HCT116 (cell line): Measurements from ENCODE around the gene VAMP2. TPM values are rescaled to one million over a fixed set of nuclear protein-coding genes. Genes with fewer than 3 reads are reported as not detected.
A peak's percentile ranks its signal among the peaks of the same experiment; 100 is the strongest.

Source experiments
- ATAC-seq: fragments of 200-7000 bp; cut with Tn5 transposase; 2 replicates; pipeline ENCODE4 v1.9.1; 2020; ENCODE audit warnings: mild to moderate bottlenecking, moderate library complexity
- BruUV-seq: library from RNA; stranded (reverse); fragments of 400-500 nt; replicated peaks from 2 replicates; lab custom pipeline; 2021; lab: Mats Ljungman, UMichigan
- CTCF ChIA-PET: fragments of 300-600 bp; sonication (Branson Sonifier 250); formaldehyde crosslinking; loops from one replicate; lab custom pipeline; 2021; ENCODE audit warnings: antibody characterized with exemption; lab: Charles Lee
- POLR2A ChIA-PET: fragments of 300-600, 350-600 bp; sonication (Branson Sonifier 250); formaldehyde crosslinking; loops from one replicate; lab custom pipeline; 2021; ENCODE audit warnings: antibody characterized with exemption; lab: Charles Lee
- RAD21 ChIA-PET, 2 experiments: fragments of 300-600 bp; sonication (Branson Sonifier 250); formaldehyde crosslinking; loops; one replicate each; lab custom pipeline; 2023; ENCODE audit warnings: low total read pairs in 2 of 2; ENCODE audit not compliant: uncharacterized antibody in 2 of 2, unreplicated experiment in 2 of 2, low non-redundant PET in 1 of 2; lab: Charles Lee
- DNase-seq: peaks from one replicate; pipeline ENCODE4 v3.0.0-alpha.2; 2010; ENCODE audit warnings: low read depth, low spot score
- H2AFZ ChIP-seq: fragments of 200-600 bp; shearing (Covaris generic), sonication (generic); 2 replicates; pipeline ENCODE4 v1.6.1; 2017; ENCODE audit warnings: low read depth, mixed run types, mixed read lengths, antibody characterized with exemption, low read length; ENCODE audit not compliant: poor library complexity, severe bottlenecking
- H3K27ac ChIP-seq: 2 replicates; pipeline ENCODE4 v1.5.1; 2012; ENCODE audit warnings: low read depth, low read length
- H3K27me3 ChIP-seq: fragments of 200-600 bp; sonication (generic); 2 replicates; pipeline ENCODE4 v1.6.1; 2016; ENCODE audit warnings: mixed run types, low read length, mixed read lengths; ENCODE audit not compliant: insufficient read depth
- H3K36me3 ChIP-seq, 2 experiments: fragments of 200-500 bp in 1 of 2; fragments of 200-600 bp in 1 of 2; sonication (Bioruptor generic) in 1 of 2; sonication (generic) in 1 of 2; 2 replicates each; pipeline versions ENCODE4 v1.5.1 to v1.6.1; 2014 to 2016; ENCODE audit warnings: low read length in 2 of 2, inconsistent platforms in 1 of 2, mixed read lengths in 1 of 2, mixed run types in 1 of 2; ENCODE audit not compliant: insufficient read depth in 2 of 2, control insufficient read depth in 1 of 2
- H3K4me1 ChIP-seq, 2 experiments: fragments of 200-600 bp in 1 of 2; sonication (generic) in 1 of 2; 2 replicates each; pipeline versions ENCODE4 v1.5.1 to v1.6.1; 2012 to 2017; ENCODE audit warnings: low read length in 2 of 2, inconsistent platforms in 1 of 2, mild to moderate bottlenecking in 1 of 2, mixed read lengths in 1 of 2, mixed run types in 1 of 2, moderate library complexity in 1 of 2; ENCODE audit not compliant: insufficient read depth in 2 of 2, control insufficient read depth in 1 of 2
- H3K4me2 ChIP-seq: fragments of 200-600 bp; sonication (generic); 2 replicates; pipeline ENCODE4 v1.6.1; 2017; ENCODE audit warnings: mixed run types, low read length, mixed read lengths
- H3K4me3 ChIP-seq, 2 experiments: fragments of 200-600 bp in 1 of 2; sonication (generic) in 1 of 2; replicated peaks in 1 of 2; 2 replicates each; pipeline ENCODE4 v1.5.1; 2011 to 2016; ENCODE audit warnings: low read length in 2 of 2, control low read depth in 1 of 2, low read depth in 1 of 2, mild to moderate bottlenecking in 1 of 2, mixed read lengths in 1 of 2, mixed run types in 1 of 2
- H3K79me2 ChIP-seq: fragments of 200-600 bp; sonication (generic); 2 replicates; pipeline ENCODE4 v1.6.1; 2017; ENCODE audit warnings: mild to moderate bottlenecking, mixed run types, low read length, moderate library complexity, mixed read lengths; ENCODE audit not compliant: insufficient read depth
- H3K9ac ChIP-seq: fragments of 200-600 bp; sonication (generic); 2 replicates; pipeline ENCODE4 v1.6.1; 2016; ENCODE audit warnings: low read length, mixed read lengths
- H3K9me2 ChIP-seq: fragments of 200-600 bp; sonication (generic), shearing (Covaris generic); 2 replicates; pipeline ENCODE4 v1.6.1; 2017; ENCODE audit warnings: mixed run types, mild to moderate bottlenecking, moderate library complexity; ENCODE audit not compliant: insufficient read depth
- H3K9me3 ChIP-seq, 2 experiments: fragments of 200-500 bp in 1 of 2; fragments of 200-600 bp in 1 of 2; sonication (Bioruptor generic) in 1 of 2; sonication (generic) in 1 of 2; 2 replicates each; pipeline ENCODE4 v1.6.1; 2014 to 2017; ENCODE audit warnings: low read length in 2 of 2, mixed read lengths in 2 of 2, inconsistent platforms in 1 of 2, low read depth in 1 of 2, mild to moderate bottlenecking in 1 of 2, mixed run types in 1 of 2, moderate library complexity in 1 of 2; ENCODE audit not compliant: control insufficient read depth in 1 of 2, insufficient read depth in 1 of 2
- H4K20me1 ChIP-seq: fragments of 200-600 bp; sonication (generic), shearing (Covaris generic); 2 replicates; pipeline ENCODE4 v1.6.1; 2017; ENCODE audit warnings: mixed run types, mild to moderate bottlenecking, moderate library complexity; ENCODE audit not compliant: insufficient read depth
- CBX3 ChIP-seq: IDR thresholded peaks from 2 replicates; pipeline ENCODE4 v1.6.1; 2012; ENCODE audit warnings: low read depth
- CEBPB ChIP-seq: IDR thresholded peaks from 2 replicates; pipeline ENCODE4 v1.6.1; 2012; ENCODE audit warnings: low read depth
- CTCF ChIP-seq, 3 experiments: fragments of 200-600 bp in 1 of 3; sonication (generic) in 1 of 3; IDR thresholded peaks in 2 of 3; conservative IDR thresholded peaks in 1 of 3; 2 replicates each; pipeline ENCODE4 v1.5.1; 2012 to 2017; ENCODE audit warnings: low read depth in 2 of 3, low read length in 2 of 3, antibody characterized with exemption in 1 of 3, borderline replicate concordance in 1 of 3, control low read depth in 1 of 3, mild to moderate bottlenecking in 1 of 3, mixed read lengths in 1 of 3, mixed run types in 1 of 3, moderate library complexity in 1 of 3; ENCODE audit not compliant: insufficient read depth in 1 of 3
- SIN3A ChIP-seq: IDR thresholded peaks from 2 replicates; pipeline ENCODE4 v1.6.1; 2012; ENCODE audit warnings: low read depth
- SP1 ChIP-seq: IDR thresholded peaks from 2 replicates; pipeline ENCODE4 v1.6.1; 2012; ENCODE audit warnings: low read depth
- YY1 ChIP-seq: IDR thresholded peaks from 2 replicates; pipeline ENCODE4 v1.6.1; 2011; ENCODE audit warnings: low read length, low read depth, moderate library complexity, mild to moderate bottlenecking; ENCODE audit not compliant: insufficient replicate concordance; ENCODE audit errors: extremely low read depth
- intact Hi-C: fragments of 100-400 bp; cut with micrococcal nuclease; formaldehyde crosslinking; loops from 2 replicates; pipeline ENCODE4 v1.10.0; 2022
- total RNA-seq: library from RNA; stranded (reverse); gene quantifications from one replicate; pipeline ENCODE4 v1.2.1, GENCODE V29; 2021; ENCODE audit not compliant: unreplicated experiment
- TF ChIP-seq, protein P1 (sequence below): IDR thresholded peaks from 2 replicates; pipeline ENCODE4 v1.6.1; 2012
- TF ChIP-seq, protein P2 (sequence below): IDR thresholded peaks from 2 replicates; pipeline ENCODE4 v1.6.1; 2012

Gene VAMP2
- total RNA-seq, 1 experiment from 2014 or later, result 35.9 TPM

DNA sequence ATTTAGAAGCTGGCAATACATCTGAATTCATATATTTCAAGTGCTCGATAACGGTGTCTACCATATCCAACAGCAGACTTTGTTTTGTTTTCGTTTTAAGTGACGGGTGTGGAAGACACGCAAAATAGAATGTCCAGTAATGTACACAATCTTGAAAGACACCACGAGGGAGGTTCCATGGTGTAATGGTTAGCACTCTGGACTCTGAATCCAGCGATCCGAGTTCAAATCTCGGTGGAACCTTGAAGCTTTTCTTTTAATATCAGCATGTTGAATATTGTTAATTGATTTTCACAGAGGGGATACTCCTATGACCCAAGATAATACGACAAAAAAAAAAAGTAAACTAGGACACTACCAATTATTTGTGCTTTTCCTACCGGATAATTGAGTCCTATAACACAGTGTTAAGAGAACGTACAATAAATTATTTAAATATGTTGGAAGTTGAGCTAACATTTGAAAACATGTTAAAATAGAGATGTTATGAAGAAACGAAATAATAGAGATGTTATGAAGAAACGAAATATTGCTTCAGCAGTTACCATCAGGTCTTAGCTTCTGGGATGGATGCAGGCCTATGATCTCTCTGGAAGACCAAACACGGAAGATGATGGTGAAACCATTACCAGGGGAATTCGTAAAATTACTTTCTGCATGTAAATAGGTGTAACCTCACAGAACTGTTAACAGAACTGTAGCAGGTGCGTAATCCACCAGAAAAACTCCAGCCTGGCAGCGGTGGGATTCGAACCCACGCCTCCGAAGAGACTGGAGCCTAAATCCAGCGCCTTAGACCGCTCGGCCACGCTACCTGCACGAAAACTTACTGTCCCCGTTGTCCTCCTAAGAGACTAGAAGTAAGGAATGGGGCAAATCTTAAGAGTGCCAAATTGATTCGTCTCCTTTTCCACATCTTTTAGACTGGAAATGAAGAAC lies 42.9 kb downstream of the VAMP2 start:
- DNase-seq, result peak; percentile 90
- POLR2A ChIA-PET, result interaction anchor here (1.0 to 4.1 kb wide), 11 partner anchors 9 to 126 kb away, joined by 3 to 43 read pairs (median 5); partner anchors contain the start of gene AURKB
- no peaks in the 10 kb centered on the region for H3K36me3 ChIP-seq
- H3K79me2 ChIP-seq, result no peaks in the 10 kb centered on the region
- H4K20me1 ChIP-seq, result peaks cover 3% of the 10 kb centered on the region; the same call in 1 of the 2 replicates
- no peaks in the 10 kb centered on the region for H3K27me3 ChIP-seq
- peaks cover 22 to 66% of the 10 kb centered on the region in 2 experiments for H3K4me1 ChIP-seq
- H3K9me3 ChIP-seq, result no peaks in the 10 kb centered on the region
- H2AFZ ChIP-seq, result peak overlapping the region; percentile 77
- H3K9me2 ChIP-seq, result no peaks in the 10 kb centered on the region
- H3K4me2 ChIP-seq, result peak overlapping the region; percentile 98
- TF ChIP-seq CEBPB (no peak), CBX3 (peak; percentile 95), SIN3A (peak; percentile 22; the same call in 1 of the 2 replicates), SP1 (peak; percentile 21), YY1 (peak; percentile 74), CTCF (IDR thresholded peaks at IDR 0.05 in 2 of 3, conservative IDR thresholded peaks at IDR 0.05 in 1 of 3; ENCODE audit: borderline replicate concordance in 1 of 3, insufficient read depth in 1 of 3, low read depth in 2 of 3, low read length in 2 of 3) (no peak)
- TF ChIP-seq, protein P1, sequence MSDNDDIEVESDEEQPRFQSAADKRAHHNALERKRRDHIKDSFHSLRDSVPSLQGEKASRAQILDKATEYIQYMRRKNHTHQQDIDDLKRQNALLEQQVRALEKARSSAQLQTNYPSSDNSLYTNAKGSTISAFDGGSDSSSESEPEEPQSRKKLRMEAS, result peak; percentile 59
- TF ChIP-seq, protein P2, sequence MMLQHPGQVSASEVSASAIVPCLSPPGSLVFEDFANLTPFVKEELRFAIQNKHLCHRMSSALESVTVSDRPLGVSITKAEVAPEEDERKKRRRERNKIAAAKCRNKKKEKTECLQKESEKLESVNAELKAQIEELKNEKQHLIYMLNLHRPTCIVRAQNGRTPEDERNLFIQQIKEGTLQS, result peak; percentile 99
- peak overlapping the region; percentile 62 for H3K27ac ChIP-seq
- CTCF ChIA-PET, result interaction anchor here (0.7 to 4.0 kb wide), 29 partner anchors 7 to 175 kb away, joined by 3 to 26 read pairs (median 4); partner anchors contain the start of genes AURKB, CTC1, RANGRF and SLC25A35
- peak overlapping the region; percentile 52 to 61 for H3K4me3 ChIP-seq
- peak; percentile 46 for ATAC-seq
- no TSS peak for BruUV-seq
- intact Hi-C loops, result loop anchor here (1.0 to 10.0 kb wide), 7 partner anchors 19 to 265 kb away; partner anchors contain the start of genes CTC1 and RPL26
- RAD21 ChIA-PET, result interaction anchor here in 1 of 2 experiments (0.9 kb wide), 1 partner anchor 101 kb away, joined by 3 read pairs; no protein-coding TSS in a partner anchor
- peak overlapping the region; percentile 63 for H3K9ac ChIP-seq
